Measurements from ENCODE around the gene TBX19.
A peak's percentile ranks its signal among the peaks of the same experiment; 100 is the strongest.

The TBX19 gene

GRCh38 chr1:168261390-168261789 lies 19.3 kb upstream of the TBX19 start:
- H3K9me3 Mint-ChIP-seq, result peaks cover 10% of the 10 kb centered on the region
- H3K4me1 Mint-ChIP-seq (ENCODE audit: low read depth), result peaks cover 15% of the 10 kb centered on the region
- peaks cover 32% of the 10 kb centered on the region for H3K36me3 Mint-ChIP-seq (ENCODE audit: low read depth)
- H3K27me3 Mint-ChIP-seq (ENCODE audit: low read depth), result no peaks in the 10 kb centered on the region
- H3K27ac Mint-ChIP-seq, result no peak overlapping the region
- H3K4me3 Mint-ChIP-seq, result no peak overlapping the region

GRCh38 chr1:168263130-168263529 lies 17.5 kb upstream of the TBX19 start:
- Mint-ChIP-seq H3K27ac (no peak overlapping the region), H3K4me3 (no peak overlapping the region), H3K27me3 (ENCODE audit: low read depth) (no peaks in the 10 kb centered on the region), H3K9me3 (no peaks in the 10 kb centered on the region), H3K4me1 (ENCODE audit: low read depth) (peaks cover 15% of the 10 kb centered on the region), H3K36me3 (ENCODE audit: low read depth) (peaks cover 18% of the 10 kb centered on the region)

GRCh38 chr1:168264296-168264695 lies 16.4 kb upstream of the TBX19 start:
- Mint-ChIP-seq H3K36me3 (ENCODE audit: low read depth) (peaks cover 14% of the 10 kb centered on the region), H3K27me3 (ENCODE audit: low read depth) (no peaks in the 10 kb centered on the region), H3K9me3 (no peaks in the 10 kb centered on the region), H3K27ac (no peak overlapping the region), H3K4me3 (no peak overlapping the region), H3K4me1 (ENCODE audit: low read depth) (peaks cover 15% of the 10 kb centered on the region)

- no peak overlapping the region for H3K4me3 Mint-ChIP-seq
- no peak overlapping the region for H3K27ac Mint-ChIP-seq
- peaks cover 13% of the 10 kb centered on the region for H3K4me1 Mint-ChIP-seq (ENCODE audit: low read depth)
- H3K27me3 Mint-ChIP-seq (ENCODE audit: low read depth), result no peaks in the 10 kb centered on the region
- no peaks in the 10 kb centered on the region for H3K9me3 Mint-ChIP-seq
- H3K36me3 Mint-ChIP-seq (ENCODE audit: low read depth), result peaks cover 11% of the 10 kb centered on the region
These were observed 15.1 kb upstream of the TBX19 start for GRCh38 chr1:168265596-168265995.

- Mint-ChIP-seq H3K4me3 (no peak overlapping the region), H3K27me3 (ENCODE audit: low read depth) (no peaks in the 10 kb centered on the region), H3K27ac (no peak overlapping the region), H3K36me3 (ENCODE audit: low read depth) (peaks cover 11% of the 10 kb centered on the region), H3K4me1 (ENCODE audit: low read depth) (peaks cover 3% of the 10 kb centered on the region), H3K9me3 (no peaks in the 10 kb centered on the region)
These were observed 14.0 kb upstream of the TBX19 start for GRCh38 chr1:168266644-168267186.

GRCh38 chr1:168271636-168272035 lies 9.0 kb upstream of the TBX19 start:
- no peaks in the 10 kb centered on the region for H3K9me3 Mint-ChIP-seq
- H3K27me3 Mint-ChIP-seq (ENCODE audit: low read depth), result peaks cover 3% of the 10 kb centered on the region
- no peaks in the 10 kb centered on the region for H3K36me3 Mint-ChIP-seq (ENCODE audit: low read depth)
- no peaks in the 10 kb centered on the region for H3K4me1 Mint-ChIP-seq (ENCODE audit: low read depth)
- no peak overlapping the region for H3K4me3 Mint-ChIP-seq
- H3K27ac Mint-ChIP-seq, result no peak overlapping the region

GRCh38 chr1:168273575-168273974 lies 7.1 kb upstream of the TBX19 start:
- Mint-ChIP-seq H3K9me3 (peaks cover 12% of the 10 kb centered on the region), H3K4me3 (no peak overlapping the region), H3K27me3 (ENCODE audit: low read depth) (peaks cover 9% of the 10 kb centered on the region), H3K36me3 (ENCODE audit: low read depth) (no peaks in the 10 kb centered on the region), H3K4me1 (ENCODE audit: low read depth) (no peaks in the 10 kb centered on the region), H3K27ac (no peak overlapping the region)

- Mint-ChIP-seq H3K4me1 (ENCODE audit: low read depth) (no peaks in the 10 kb centered on the region), H3K9me3 (peaks cover 12% of the 10 kb centered on the region), H3K4me3 (no peak overlapping the region), H3K36me3 (ENCODE audit: low read depth) (no peaks in the 10 kb centered on the region), H3K27ac (no peak overlapping the region), H3K27me3 (ENCODE audit: low read depth) (peaks cover 9% of the 10 kb centered on the region)
These were observed 1.4 kb upstream of the TBX19 start for GRCh38 chr1:168279253-168279652.

GRCh38 chr1:168281603-168282325 lies 1.1 kb downstream of the TBX19 start:
- Mint-ChIP-seq H3K9me3 (peaks cover 16% of the 10 kb centered on the region), H3K4me3 (no peak overlapping the region), H3K36me3 (ENCODE audit: low read depth) (no peaks in the 10 kb centered on the region), H3K27ac (no peak overlapping the region), H3K4me1 (ENCODE audit: low read depth) (peaks cover 14% of the 10 kb centered on the region), H3K27me3 (ENCODE audit: low read depth) (peaks cover 6% of the 10 kb centered on the region)

- Mint-ChIP-seq H3K4me1 (ENCODE audit: low read depth) (peaks cover 22% of the 10 kb centered on the region), H3K36me3 (ENCODE audit: low read depth) (peaks cover 1% of the 10 kb centered on the region), H3K9me3 (peaks cover 6% of the 10 kb centered on the region), H3K4me3 (no peak overlapping the region), H3K27me3 (ENCODE audit: low read depth) (no peaks in the 10 kb centered on the region), H3K27ac (peak overlapping the region; percentile 18)
These were observed 4.8 kb downstream of the TBX19 start for GRCh38 chr1:168285521-168285790.

- Mint-ChIP-seq H3K4me3 (no peak overlapping the region), H3K9me3 (peaks cover 6% of the 10 kb centered on the region), H3K4me1 (ENCODE audit: low read depth) (peaks cover 22% of the 10 kb centered on the region), H3K27ac (no peak overlapping the region), H3K36me3 (ENCODE audit: low read depth) (peaks cover 1% of the 10 kb centered on the region), H3K27me3 (ENCODE audit: low read depth) (no peaks in the 10 kb centered on the region)
These were observed 5.6 kb downstream of the TBX19 start for GRCh38 chr1:168285971-168286927.

GRCh38 chr1:168287237-168287664 lies 6.6 kb downstream of the TBX19 start:
- no peak overlapping the region for H3K4me3 Mint-ChIP-seq

GRCh38 chr1:168288311-168289052 lies 7.8 kb downstream of the TBX19 start:
- Mint-ChIP-seq H3K4me1 (ENCODE audit: low read depth) (peaks cover 22% of the 10 kb centered on the region), H3K27ac (no peak overlapping the region), H3K4me3 (no peak overlapping the region), H3K36me3 (ENCODE audit: low read depth) (peaks cover 1% of the 10 kb centered on the region), H3K27me3 (ENCODE audit: low read depth) (no peaks in the 10 kb centered on the region), H3K9me3 (peaks cover 6% of the 10 kb centered on the region)

More at GRCh38 chr1:168287237-168287664, 6.6 kb downstream of the TBX19 start:
- H3K4me1 Mint-ChIP-seq (ENCODE audit: low read depth), result peaks cover 22% of the 10 kb centered on the region
- peaks cover 6% of the 10 kb centered on the region for H3K9me3 Mint-ChIP-seq
- peak overlapping the region; percentile 20 for H3K27ac Mint-ChIP-seq
- no peaks in the 10 kb centered on the region for H3K27me3 Mint-ChIP-seq (ENCODE audit: low read depth)
- H3K36me3 Mint-ChIP-seq (ENCODE audit: low read depth), result peaks cover 1% of the 10 kb centered on the region

- Mint-ChIP-seq H3K4me3 (no peak overlapping the region), H3K36me3 (ENCODE audit: low read depth) (peaks cover 1% of the 10 kb centered on the region), H3K9me3 (peaks cover 6% of the 10 kb centered on the region), H3K27me3 (ENCODE audit: low read depth) (no peaks in the 10 kb centered on the region), H3K4me1 (ENCODE audit: low read depth) (peaks cover 13% of the 10 kb centered on the region), H3K27ac (no peak overlapping the region)
These were observed 10.7 kb downstream of the TBX19 start for GRCh38 chr1:168291222-168291837.

Measured in T-helper 1 cell treated with Interleukin-12 subunit alpha and Interleukin-12 subunit beta and Interleukin-4 antibody, amounts not matched to agents 30 μg/mL and 1 μg/mL, for 36 hours (primary cell).